Endometrial microvascular endothelial cells (primary cell): ENCODE data around the gene VTA1. TPM values are rescaled to one million over a fixed set of nuclear protein-coding genes. Genes with fewer than 3 reads are reported as not detected.

Experiments
- in situ Hi-C: cut with HindIII; loops from 2 replicates; pipeline ENCODE4 v1.10.0; 2017; ENCODE audit warnings: low sequenced_read_pairs, low pct_unique_long_range_greater_than_20kb; ENCODE audit errors: inconsistent ontology term
- total RNA-seq: library from RNA; depleted of rRNA; stranded (reverse); fragments of >200 nt; gene quantifications from one replicate; pipeline ENCODE4 v1.2.3, GENCODE V29; 2015; ENCODE audit errors: inconsistent ontology term

The VTA1 gene
- total RNA-seq, 1 donor from 2014 or later, result 59.7 TPM

DNA sequence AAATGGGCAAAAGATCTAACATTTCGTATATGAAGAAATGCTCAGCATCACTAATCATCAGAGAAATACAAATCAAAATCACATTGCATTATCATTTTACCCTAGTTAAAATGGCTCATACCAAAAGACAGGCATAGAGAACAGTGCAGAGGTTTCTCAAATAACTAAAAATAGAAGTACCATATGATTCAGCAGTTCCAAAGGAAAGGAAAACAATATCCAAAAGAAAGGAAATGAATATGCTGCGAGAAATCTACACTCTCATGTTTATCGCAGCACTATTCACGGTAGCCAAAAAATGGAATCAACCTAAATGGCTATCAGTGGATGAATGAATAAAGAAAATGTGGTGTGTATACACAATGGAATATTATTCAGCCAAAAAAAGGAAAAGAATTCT lies 63.5 kb downstream of the VTA1 start:
- in situ Hi-C loops, result no loop called here

DNA sequence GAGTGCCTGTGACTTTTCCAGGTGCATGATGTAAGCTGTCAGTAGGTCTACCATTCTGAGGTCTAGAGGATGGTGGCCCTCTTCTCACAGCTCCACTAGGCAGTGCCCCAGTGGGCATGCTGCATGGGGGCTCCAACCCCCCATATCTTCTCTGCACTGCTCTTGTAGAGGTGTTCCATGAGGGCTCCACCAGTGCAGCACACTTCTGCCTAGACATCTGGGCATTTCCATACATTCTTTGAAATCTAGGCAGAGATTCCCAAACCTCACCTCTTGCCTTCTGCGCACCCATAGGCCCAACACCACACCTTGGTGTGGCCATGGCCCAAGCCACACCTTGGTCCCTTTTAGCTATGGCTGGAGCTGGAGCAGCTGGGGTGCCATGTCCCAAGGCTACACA lies 66.3 kb downstream of the VTA1 start:
- in situ Hi-C loops, result no loop called here

GRCh38 chr6:142218446-142218845 lies 71.4 kb downstream of the VTA1 start:
- in situ Hi-C loops, result no loop called here

DNA sequence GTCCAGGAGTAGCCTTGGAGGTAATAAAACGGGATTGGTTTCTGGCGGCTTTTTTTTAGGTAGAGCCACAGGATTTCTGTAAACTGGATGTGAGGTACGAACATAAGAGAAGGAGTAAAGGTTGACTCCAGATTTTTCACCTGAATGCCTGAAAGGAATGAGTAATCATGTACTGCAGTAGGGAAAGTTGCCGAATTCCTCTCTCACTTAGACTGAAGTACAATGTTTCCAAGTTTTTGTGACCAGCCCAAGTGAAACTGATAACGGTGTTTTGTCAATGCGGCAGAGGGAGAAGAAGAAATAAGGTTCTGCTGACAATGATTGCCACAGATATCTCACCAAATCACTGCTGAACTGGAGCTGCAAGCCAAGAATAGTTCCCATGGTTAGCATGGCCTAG lies 75.0 kb downstream of the VTA1 start:
- in situ Hi-C loops, result no loop called here

GRCh38 chr6:142223938-142224337 lies 76.9 kb downstream of the VTA1 start:
- in situ Hi-C loops, result no loop called here

- in situ Hi-C loops, result loop anchor here (25.0 kb wide), 1 partner anchor 162 kb away; no protein-coding TSS in a partner anchor
Measured at GRCh38 chr6:142225115-142225514, 78.1 kb downstream of the VTA1 start.

DNA sequence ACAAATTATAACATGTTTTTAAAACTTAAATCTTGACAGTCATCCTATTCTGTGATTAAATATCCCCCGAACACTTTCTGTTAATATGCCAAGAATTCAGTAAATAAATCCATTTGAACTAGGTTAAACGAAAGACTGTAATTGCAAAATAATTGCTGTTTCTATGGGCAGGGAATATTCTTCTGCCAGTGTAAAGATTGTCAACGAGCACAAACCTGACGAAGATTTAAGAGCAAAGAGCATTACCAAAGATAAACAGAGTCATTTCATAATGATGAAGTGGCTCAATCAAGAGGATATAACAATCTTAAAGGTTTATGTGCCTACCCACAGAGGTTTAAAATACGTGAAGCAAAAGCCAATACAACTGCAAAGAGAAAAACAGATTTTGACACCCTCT lies 78.5 kb downstream of the VTA1 start:
- in situ Hi-C loops, result loop anchor here (25.0 kb wide), 1 partner anchor 162 kb away; no protein-coding TSS in a partner anchor

GRCh38 chr6:142226731-142227130 lies 79.7 kb downstream of the VTA1 start:
- in situ Hi-C loops, result loop anchor here (25.0 kb wide), 1 partner anchor 161 kb away; no protein-coding TSS in a partner anchor

GRCh38 chr6:142229518-142230270 lies 82.6 kb downstream of the VTA1 start:
- in situ Hi-C loops, result loop anchor here (25.0 kb wide), 1 partner anchor 158 kb away; no protein-coding TSS in a partner anchor

GRCh38 chr6:142232206-142233044 lies 85.4 kb downstream of the VTA1 start:
- in situ Hi-C loops, result loop anchor here (25.0 kb wide), 1 partner anchor 155 kb away; no protein-coding TSS in a partner anchor

DNA sequence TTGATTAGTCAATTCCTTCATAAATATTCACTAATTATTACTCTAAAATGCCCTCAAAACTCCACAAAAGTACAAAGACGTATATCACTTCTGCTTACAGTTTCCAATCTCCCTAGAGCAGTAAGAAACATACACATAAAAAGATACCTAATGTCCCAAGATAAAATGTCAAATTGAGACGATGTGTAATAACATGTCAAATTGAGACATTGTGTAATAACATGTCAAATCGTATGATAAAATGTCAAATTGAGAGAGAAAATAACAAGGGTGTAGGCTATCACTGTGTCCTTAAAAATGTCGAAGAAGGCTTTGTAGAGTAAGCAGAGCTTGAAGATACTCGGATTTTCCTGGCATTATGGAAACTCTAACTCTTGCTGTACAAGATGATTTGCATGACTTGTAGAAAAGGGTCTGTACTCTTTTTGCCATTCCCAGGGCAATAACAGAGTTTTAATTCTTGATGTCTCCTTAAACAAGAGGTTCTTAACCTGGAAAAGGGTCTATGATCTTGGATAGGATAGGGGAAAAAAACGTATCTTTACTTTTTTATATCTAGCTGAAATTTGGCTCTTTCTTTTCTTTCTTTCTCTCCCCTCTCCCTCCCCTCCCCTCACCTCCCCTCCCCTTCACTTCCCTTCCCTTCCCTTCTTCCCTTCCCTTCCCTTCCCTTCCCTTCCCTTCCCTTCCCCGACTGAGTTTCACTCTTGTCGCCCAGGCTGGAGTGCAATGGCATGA lies 87.1 kb downstream of the VTA1 start:
- in situ Hi-C loops, result loop anchor here (25.0 kb wide), 1 partner anchor 153 kb away; no protein-coding TSS in a partner anchor

- in situ Hi-C loops, result loop anchor here (25.0 kb wide), 1 partner anchor 152 kb away; no protein-coding TSS in a partner anchor
Measured at GRCh38 chr6:142235272-142235671, 88.2 kb downstream of the VTA1 start.

DNA sequence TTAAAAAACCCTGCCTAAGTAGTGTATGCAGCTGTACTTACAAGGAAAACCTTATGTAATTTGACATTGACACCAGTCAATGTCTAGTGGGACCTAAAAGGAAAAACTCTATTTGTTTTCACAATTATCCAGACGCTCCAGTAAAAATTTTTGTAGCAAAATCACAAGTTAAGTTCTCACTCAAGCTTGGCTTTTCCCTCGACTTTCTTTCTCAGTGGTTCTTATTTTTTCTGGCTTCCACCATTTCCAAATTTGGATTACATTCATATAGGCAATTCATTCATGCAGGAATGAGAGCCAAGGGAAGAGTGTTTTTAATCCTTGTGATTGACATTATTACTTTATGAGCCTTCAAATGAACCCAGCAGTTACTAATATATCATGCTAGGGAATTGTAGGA lies 88.7 kb downstream of the VTA1 start:
- in situ Hi-C loops, result loop anchor here (25.0 kb wide), 1 partner anchor 152 kb away; no protein-coding TSS in a partner anchor

DNA sequence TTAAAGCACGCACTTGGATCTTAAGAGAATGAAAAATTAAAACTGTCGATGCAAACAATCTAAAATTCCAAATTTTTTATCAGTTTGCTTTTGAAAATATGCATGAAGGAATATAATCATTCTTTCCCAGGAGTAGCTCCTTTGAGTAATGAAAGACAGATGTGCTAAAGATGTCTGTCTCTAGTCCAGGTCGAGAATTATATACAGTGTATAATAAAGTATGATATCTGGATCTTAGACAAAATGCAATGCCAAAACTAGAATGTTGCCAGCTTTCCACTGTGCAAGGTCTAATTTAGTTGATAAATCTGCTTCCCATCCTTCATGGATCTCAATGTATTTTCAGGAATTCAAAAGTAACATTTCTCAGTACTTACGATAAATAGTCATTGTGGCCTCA lies 89.6 kb downstream of the VTA1 start:
- in situ Hi-C loops, result loop anchor here (25.0 kb wide), 1 partner anchor 151 kb away; no protein-coding TSS in a partner anchor

GRCh38 chr6:142238881-142239280 lies 91.8 kb downstream of the VTA1 start:
- in situ Hi-C loops, result loop anchor here (25.0 kb wide), 1 partner anchor 148 kb away; no protein-coding TSS in a partner anchor

GRCh38 chr6:142240179-142240578 lies 93.1 kb downstream of the VTA1 start:
- in situ Hi-C loops, result loop anchor here (25.0 kb wide), 1 partner anchor 147 kb away; no protein-coding TSS in a partner anchor

GRCh38 chr6:142241061-142241460 lies 94.0 kb downstream of the VTA1 start:
- in situ Hi-C loops, result loop anchor here (25.0 kb wide), 1 partner anchor 146 kb away; no protein-coding TSS in a partner anchor

DNA sequence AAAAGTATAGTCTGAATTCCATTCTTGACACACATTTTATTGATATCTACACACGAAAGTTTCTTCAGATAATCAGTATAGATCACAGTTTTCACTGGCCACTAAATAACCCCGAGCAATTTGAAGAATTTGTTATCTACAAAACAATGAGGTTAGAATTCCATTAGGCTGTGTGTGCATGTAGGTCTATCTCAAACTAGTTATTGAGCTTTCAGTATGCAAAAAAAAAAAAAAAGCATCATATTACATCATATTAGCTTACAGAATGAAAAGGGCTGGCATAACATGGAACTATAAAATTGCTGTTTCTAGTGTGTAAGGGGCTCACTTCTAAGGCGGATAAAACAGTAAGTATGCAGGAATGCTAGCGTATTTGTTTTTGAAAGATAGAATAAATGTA lies 95.2 kb downstream of the VTA1 start:
- in situ Hi-C loops, result loop anchor here (25.0 kb wide), 1 partner anchor 145 kb away; no protein-coding TSS in a partner anchor
